K562 (cell line): ENCODE measurements around the gene CMA1. TPM values are rescaled to one million over a fixed set of nuclear protein-coding genes. Genes with fewer than 3 reads are reported as not detected.

ENCODE experiments used
- ATAC-seq: fragments of 200-7000 bp; cut with Tn5 transposase; 3 replicates; pipeline ENCODE4 v1.9.1; 2020; ENCODE audit warnings: moderate library complexity
- BruUV-seq: library from RNA; stranded (reverse); fragments of 400-500 nt; replicated peaks from 2 replicates; lab custom pipeline; 2021; lab: Mats Ljungman, UMichigan
- CTCF ChIA-PET: fragments of 300-600 bp; formaldehyde crosslinking; extraction: SDS; loops from one replicate; lab custom pipeline; 2021; ENCODE audit warnings: low intra/inter-chr PET ratio; lab: Yijun Ruan, JAX
- POLR2A ChIA-PET: fragments of 300-600, 350-650 bp; sonication (Branson Sonifier 250); formaldehyde crosslinking; extraction: SDS; loops from one replicate; lab custom pipeline; 2021; ENCODE audit warnings: antibody characterized with exemption, inconsistent platforms; lab: Yijun Ruan, JAX
- DNase-seq, 4 experiments: peaks; one replicate each; pipeline versions ENCODE4 v3.0.0 to v3.0.0-alpha.2; 2011 to 2018; ENCODE audit warnings: low spot score in 3 of 4, mixed read lengths in 3 of 4; ENCODE audit errors: extremely low read depth in 1 of 4
- FAIRE-seq: peaks from 2 replicates; lab custom pipeline; 2011; peaks lifted over from hg19 to GRCh38; lab: Jason Lieb, UNC
- H2AFZ ChIP-seq: 2 replicates; pipeline ENCODE4 v1.6.0; 2011; ENCODE audit warnings: low read depth, low read length, control low read depth, inconsistent platforms
- H3K27ac ChIP-seq: fragments of 200-600 bp; 3 replicates; pipeline ENCODE4 v1.8.0; 2011; ENCODE audit warnings: low read depth, mild to moderate bottlenecking, control low read depth, inconsistent platforms, low read length, moderate library complexity, mixed read lengths; ENCODE audit errors: extremely low read depth
- H3K27me3 ChIP-seq, 2 experiments: fragments of 300-600 bp in 1 of 2; 2 replicates in 1 of 2; 3 replicates in 1 of 2; pipeline versions ENCODE4 v1.6.0 to v1.8.0; 2011; ENCODE audit warnings: inconsistent platforms in 2 of 2, low read length in 2 of 2, mild to moderate bottlenecking in 1 of 2, mixed read lengths in 1 of 2, moderate library complexity in 1 of 2; ENCODE audit not compliant: control insufficient read depth in 2 of 2, insufficient read depth in 2 of 2
- H3K36me3 ChIP-seq: fragments of 300-600 bp; 3 replicates; pipeline ENCODE4 v1.8.0; 2011; ENCODE audit warnings: mild to moderate bottlenecking, low read length, inconsistent platforms; ENCODE audit not compliant: control insufficient read depth, insufficient read depth
- H3K4me1 ChIP-seq, 2 experiments: fragments of 200-600 bp in 1 of 2; replicated peaks in 1 of 2; 2 replicates in 1 of 2; 3 replicates in 1 of 2; pipeline versions ENCODE4 v1.5.1 to v1.8.0; 2011; ENCODE audit warnings: inconsistent platforms in 2 of 2, low read length in 2 of 2, mild to moderate bottlenecking in 1 of 2, mixed read lengths in 1 of 2, moderate library complexity in 1 of 2; ENCODE audit not compliant: control insufficient read depth in 2 of 2, insufficient read depth in 2 of 2
- H3K4me2 ChIP-seq: 2 replicates; pipeline ENCODE4 v1.6.1; 2011; ENCODE audit warnings: low read length, control low read depth, inconsistent platforms, mixed read lengths; ENCODE audit not compliant: insufficient read depth
- H3K4me3 ChIP-seq: fragments of 200-600 bp; sonication (generic), shearing (Covaris generic); 2 replicates; pipeline ENCODE4 v1.5.1; 2016; ENCODE audit warnings: control low read depth, inconsistent platforms
- H3K79me2 ChIP-seq: fragments of 200-600 bp; 3 replicates; pipeline ENCODE4 v1.8.0; 2011; ENCODE audit warnings: low read length, inconsistent platforms; ENCODE audit not compliant: control insufficient read depth, insufficient read depth
- H3K9ac ChIP-seq, 2 experiments: 2 replicates each; pipeline versions ENCODE4 v1.6.0 to v1.6.1; 2011; ENCODE audit warnings: low read depth in 2 of 2, low read length in 2 of 2, control low read depth in 1 of 2, inconsistent platforms in 1 of 2, mild to moderate bottlenecking in 1 of 2, mixed read lengths in 1 of 2; ENCODE audit not compliant: insufficient read depth in 1 of 2
- H3K9me1 ChIP-seq: one replicate; pipeline ENCODE4 v1.6.0; 2011; ENCODE audit warnings: inconsistent platforms, mild to moderate bottlenecking, low read length, moderate library complexity; ENCODE audit not compliant: control insufficient read depth, insufficient read depth
- H3K9me3 ChIP-seq: replicated peaks from 2 replicates; pipeline ENCODE4 v1.5.1; 2011; ENCODE audit warnings: low read depth, low read length, inconsistent platforms; ENCODE audit not compliant: control insufficient read depth, insufficient read depth
- H4K20me1 ChIP-seq: replicated peaks from 2 replicates; pipeline ENCODE4 v1.6.1; 2011; ENCODE audit warnings: low read length, inconsistent platforms, mixed read lengths; ENCODE audit not compliant: control insufficient read depth, insufficient read depth
- CTBP1 ChIP-seq: fragments of 450-650 bp; IDR thresholded peaks from 2 replicates; pipeline ENCODE4 v1.6.1; 2016; ENCODE audit warnings: borderline replicate concordance
- ELF1 ChIP-seq: fragments of 200-800 bp; sonication (Bioruptor generic); IDR thresholded peaks from 2 replicates; pipeline ENCODE4 v1.6.1; 2016; ENCODE audit warnings: missing genetic modification characterization, missing compliant biosample characterization
- ESRRB ChIP-seq: fragments of 250-450 bp; sonication (Bioruptor Pico); IDR thresholded peaks from 2 replicates; pipeline ENCODE4 v1.5.0; 2020; ENCODE audit warnings: mild to moderate bottlenecking, moderate library complexity, borderline replicate concordance
- EWSR1 ChIP-seq: fragments of 450-650 bp; IDR thresholded peaks from 2 replicates; pipeline ENCODE4 v1.6.1; 2018; ENCODE audit warnings: borderline replicate concordance, mild to moderate bottlenecking, low read depth, moderate library complexity; ENCODE audit not compliant: partially characterized antibody
- HDAC1 ChIP-seq, 2 experiments: fragments of 450-650 bp; IDR thresholded peaks; 2 replicates each; pipeline ENCODE4 v1.6.1; 2016 to 2017; ENCODE audit warnings: inconsistent platforms in 1 of 2, mild to moderate bottlenecking in 1 of 2, moderate library complexity in 1 of 2
- KLF16 ChIP-seq: IDR thresholded peaks from 2 replicates; pipeline ENCODE4 v1.6.1; 2016; ENCODE audit warnings: antibody characterized with exemption
- NBN ChIP-seq: fragments of 450-650 bp; IDR thresholded peaks from 2 replicates; pipeline ENCODE4 v1.6.1; 2016; ENCODE audit warnings: low read depth, mild to moderate bottlenecking
- PTRF ChIP-seq: fragments of 450-650 bp; IDR thresholded peaks from 2 replicates; pipeline ENCODE4 v1.6.1; 2016; ENCODE audit warnings: mild to moderate bottlenecking, missing genetic modification characterization, missing compliant biosample characterization
- PURB ChIP-seq: sonication (generic); formaldehyde crosslinking; IDR thresholded peaks from 2 replicates; pipeline ENCODE4 v1.9.0; 2021; ENCODE audit warnings: low read depth, mild to moderate bottlenecking, missing genetic modification reagents
- RCOR1 ChIP-seq, 2 experiments: IDR thresholded peaks; 2 replicates each; pipeline ENCODE4 v1.6.1; 2012; ENCODE audit warnings: low read depth in 2 of 2, low read length in 2 of 2, borderline replicate concordance in 1 of 2, improper control_type of control experiment in 1 of 2
- SMAD2 ChIP-seq: fragments of 150-350 bp; IDR thresholded peaks from 2 replicates; pipeline ENCODE4 v1.6.1; 2014; ENCODE audit warnings: low read depth, mild to moderate bottlenecking, low read length
- SMARCB1 ChIP-seq: IDR thresholded peaks from 2 replicates; pipeline ENCODE4 v1.6.1; 2011; ENCODE audit warnings: improper control_type of control experiment, low read depth; ENCODE audit not compliant: insufficient read length
- SMC3 ChIP-seq: conservative IDR thresholded peaks from 2 replicates; pipeline ENCODE4 v1.6.1; 2011; ENCODE audit warnings: low read depth, low read length, improper control_type of control experiment; ENCODE audit not compliant: insufficient read depth
- SUPT5H ChIP-seq: fragments of 450-650 bp; IDR thresholded peaks from 2 replicates; pipeline ENCODE4 v1.6.1; 2016
- TAF9B ChIP-seq: fragments of 450-650 bp; IDR thresholded peaks from 2 replicates; pipeline ENCODE4 v1.6.1; 2018; ENCODE audit warnings: mild to moderate bottlenecking; ENCODE audit not compliant: partially characterized antibody
- TOE1 ChIP-seq, 2 experiments: fragments of 450-650 bp in 1 of 2; sonication (generic) in 1 of 2; formaldehyde crosslinking in 1 of 2; IDR thresholded peaks; 2 replicates each; pipeline versions ENCODE4 v1.7.1 to v1.8.0; 2016 to 2022; ENCODE audit warnings: borderline replicate concordance in 2 of 2, mild to moderate bottlenecking in 2 of 2, antibody characterized with exemption in 1 of 2, inconsistent platforms in 1 of 2, low read depth in 1 of 2, missing genetic modification reagents in 1 of 2, moderate library complexity in 1 of 2
- XRCC3 ChIP-seq: fragments of 450-650 bp; IDR thresholded peaks from 2 replicates; pipeline ENCODE4 v1.6.1; 2017; ENCODE audit warnings: mild to moderate bottlenecking, moderate library complexity
- ZBTB8A ChIP-seq: fragments of 450-650 bp; IDR thresholded peaks from 2 replicates; pipeline ENCODE4 v1.6.1; 2018; ENCODE audit warnings: mild to moderate bottlenecking, moderate library complexity; ENCODE audit not compliant: partially characterized antibody
- ZNF224 ChIP-seq: sonication (generic); formaldehyde crosslinking; IDR thresholded peaks from 2 replicates; pipeline ENCODE4 v1.8.0; 2022; ENCODE audit warnings: mild to moderate bottlenecking, missing genetic modification reagents
- WGBS: fragments of 100-300 bp; shearing (Covaris generic); methylation state at CpG from one replicate; pipeline ENCODE4 v1.1.6; 2016; ENCODE audit warnings: low coverage, mixed read lengths; ENCODE audit not compliant: insufficient coverage; ENCODE audit errors: missing lambda C conversion rate; 5-methylcytosine and 5-hydroxymethylcytosine counted together
- in situ Hi-C: fragments of 300-500 bp; cut with MboI; formaldehyde crosslinking; loops from 4 replicates; pipeline ENCODE4 v1.15.0; 2018; ENCODE audit warnings: inconsistent platforms, mixed read lengths
- intact Hi-C: fragments of 100-400 bp; cut with micrococcal nuclease; formaldehyde crosslinking; loops from 2 replicates; pipeline ENCODE4 v1.14.2; 2022
- polyA plus RNA-seq, 8 experiments: library from polyadenylated mRNA; depleted of rRNA in 4 of 8; stranded (reverse) in 5 of 8; unstranded in 3 of 8; fragments of >200 nt; fragmentation: Nextera tagmentation in 2 of 8; fragmentation: Illumina TruSeq in 1 of 8; extraction: Ambion mirVana in 2 of 8; extraction: Trizol in 1 of 8; gene quantifications; 2 replicates each; pipeline versions ENCODE4 v1.2.1 to v1.2.3, GENCODE V29; 2011 to 2014; ENCODE audit warnings: inconsistent platforms in 1 of 8, missing spikeins in 1 of 8
- total RNA-seq, 7 experiments: library from RNA; depleted of rRNA in 6 of 7; stranded (reverse); fragments of >200 nt in 6 of 7; fragmentation: Illumina TruSeq in 2 of 7; extraction: Trizol in 2 of 7; gene quantifications; 2 replicates each; pipeline versions ENCODE4 v1.2.1 to v1.2.3, GENCODE V29; 2011 to 2021; ENCODE audit warnings: low replicate concordance in 1 of 7

Gene CMA1
- total and polyA plus RNA-seq, 9 of the 15 experiments (the other 6 are each of a cell fraction or from before 2014, with no cell fraction given): not detected

DNA sequence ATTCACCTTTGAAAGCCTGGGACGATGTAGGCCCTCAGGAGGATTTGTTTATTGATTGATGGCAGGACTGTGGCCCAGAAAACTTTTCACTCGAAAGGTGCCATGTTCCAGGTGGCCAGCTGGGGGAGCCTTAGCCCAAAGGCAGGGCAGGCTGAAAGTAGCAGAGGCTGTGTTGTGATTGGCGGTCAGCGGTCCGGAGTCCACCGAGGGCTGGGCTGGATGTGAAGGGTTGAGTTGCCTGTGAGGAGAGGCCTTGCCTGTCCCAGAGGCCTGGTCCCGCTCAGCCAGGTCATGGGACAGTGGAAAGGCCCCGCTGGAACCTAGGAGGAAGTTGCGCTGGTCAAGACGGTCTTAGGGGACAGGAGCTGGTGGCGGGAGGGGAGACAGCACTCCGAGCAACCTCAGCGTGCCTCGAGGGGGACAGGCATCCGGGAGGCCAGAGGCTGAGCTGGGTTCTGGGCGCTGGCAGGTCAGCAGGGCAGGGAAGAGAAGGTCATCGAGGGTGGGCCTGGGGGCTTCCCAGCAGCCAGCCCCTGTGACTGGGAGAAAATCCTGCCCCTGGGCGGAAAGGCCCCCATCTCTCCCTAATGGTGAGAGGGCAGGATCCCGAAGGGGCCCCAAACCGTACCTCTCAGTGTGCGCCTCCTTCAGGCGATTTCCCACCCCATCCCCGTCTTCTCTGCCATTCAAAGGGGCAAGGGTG, 26.3 kb downstream of the CMA1 start:
- DNase-seq: peak; percentile 58 to 84 (median 72)
- 3% methylated on average over 13 of the region's 23 CpGs for WGBS
- peak; percentile 100 for ATAC-seq
- H3K9ac ChIP-seq: peak overlapping the region in 1 of 2 experiments; percentile 20; a peak in 1 of 4 replicates
- no peak overlapping the region for H3K4me3 ChIP-seq
- in situ Hi-C loops (no loop called here), intact Hi-C loops (loop anchor here (1.0 kb wide), 1 partner anchor 198 kb away; no protein-coding TSS in a partner anchor)
- peaks cover 0 to 6% of the 10 kb centered on the region in 2 experiments; a peak in 2 of 5 replicates for H3K4me1 ChIP-seq
- no TSS peak for BruUV-seq
- POLR2A ChIA-PET: interaction anchor here (0.7 to 1.0 kb wide), 2 partner anchors 10 to 326 kb away, joined by 3 to 4 read pairs; no protein-coding TSS in a partner anchor
- H2AFZ ChIP-seq: 0 out of 2 replicates have a peak overlapping the region, but pooled peaks have one; percentile 58
- H3K36me3 ChIP-seq: no peaks in the 10 kb centered on the region
- no peaks in the 10 kb centered on the region for H4K20me1 ChIP-seq
- peak overlapping the region; percentile 46 for H3K4me2 ChIP-seq
- H3K79me2 ChIP-seq: no peaks in the 10 kb centered on the region
- H3K27ac ChIP-seq: no peak overlapping the region
- no peaks in the 10 kb centered on the region for H3K9me1 ChIP-seq
- FAIRE-seq: peak; percentile 92
- H3K27me3 ChIP-seq: no peaks in the 10 kb centered on the region
- CTCF ChIA-PET: interaction anchor here (2.5 kb wide), 1 partner anchor 197 kb away, joined by 9 read pairs; no protein-coding TSS in a partner anchor
- H3K9me3 ChIP-seq: no peaks in the 10 kb centered on the region
- TF ChIP-seq CTBP1 (0 out of 2 replicates have a peak, but pooled peaks have one; percentile 17), ESRRB (no peak), ELF1 (tag) (no peak), XRCC3 (no peak), ZNF224 (CRISPR knock-in tag) (no peak), PTRF (tag) (no peak), RCOR1 (IDR thresholded peaks at IDR 0.05; ENCODE audit: borderline replicate concordance in 1 of 2, low read depth in 2 of 2, low read length in 2 of 2) (peak in 1 of 2 experiments; percentile 19; a peak in 1 of 4 replicates), EWSR1 (no peak), ZBTB8A (no peak), NBN (no peak), PURB (CRISPR knock-in tag) (no peak), SUPT5H (no peak), SMC3 (peak; percentile 55; the same call in 1 of the 2 replicates), TAF9B (no peak), KLF16 (0 out of 2 replicates have a peak, but pooled peaks have one; percentile 56), SMARCB1 (no peak), TOE1 (IDR thresholded peaks at IDR 0.05; ENCODE audit: borderline replicate concordance) (no peak), TOE1 (CRISPR knock-in tag; IDR thresholded peaks at IDR 0.05; ENCODE audit: borderline replicate concordance, low read depth) (no peak), SMAD2 (no peak), HDAC1 (IDR thresholded peaks at IDR 0.05) (no peak)
